Activated B cell treated with CpG ODN at 0.5 μM for 24 hours (primary cell): ENCODE measurements around the gene CD276. TPM values are rescaled to one million over a fixed set of nuclear protein-coding genes. Genes with fewer than 3 reads are reported as not detected.

ENCODE experiments used
- ATAC-seq: fragments of 200-7000 bp; cut with Tn5 transposase; one replicate; pipeline ENCODE4 v1.10.0; 2021; ENCODE audit warnings: low read depth, mild to moderate bottlenecking, moderate library complexity
- CTCF ChIA-PET: fragments of 350-600 bp; sonication (Branson Sonifier 250); formaldehyde crosslinking; loops from one replicate; lab custom pipeline; 2021; ENCODE audit warnings: antibody characterized with exemption; lab: Charles Lee
- POLR2A ChIA-PET: fragments of 350-600 bp; sonication (Branson Sonifier 250); formaldehyde crosslinking; loops from one replicate; lab custom pipeline; 2021; ENCODE audit warnings: antibody characterized with exemption; lab: Charles Lee
- DNase-seq: peaks from one replicate; pipeline ENCODE4 v3.0.0; 2022
- H3K27ac Mint-ChIP-seq: one replicate; pipeline ENCODE4 v1.8.0; 2020; ENCODE audit warnings: mixed read lengths
- H3K27me3 Mint-ChIP-seq: one replicate; pipeline ENCODE4 v1.8.0; 2021; ENCODE audit warnings: mixed read lengths
- H3K36me3 Mint-ChIP-seq: one replicate; pipeline ENCODE4 v1.8.0; 2021; ENCODE audit warnings: low read depth, mixed read lengths
- H3K4me1 Mint-ChIP-seq: one replicate; pipeline ENCODE4 v1.8.0; 2021; ENCODE audit warnings: mixed read lengths
- H3K4me3 Mint-ChIP-seq: one replicate; pipeline ENCODE4 v1.8.0; 2020; ENCODE audit warnings: mild to moderate bottlenecking, mixed read lengths
- H3K9me3 Mint-ChIP-seq: one replicate; pipeline ENCODE4 v1.8.0; 2020; ENCODE audit warnings: mixed read lengths
- intact Hi-C: fragments of 100-400 bp; cut with micrococcal nuclease; formaldehyde crosslinking; loops from one replicate; pipeline ENCODE4 v1.15.1; 2024
- total RNA-seq: library from RNA; stranded (reverse); gene quantifications from 2 replicates; pipeline ENCODE4 v1.2.3, GENCODE V29; 2022
- TF ChIP-seq, protein P1 (sequence below): fragments of 200-600 bp; IDR thresholded peaks from one replicate; pipeline ENCODE4 v1.8.0; 2022; ENCODE audit warnings: antibody characterized with exemption, mild to moderate bottlenecking

The CD276 gene
- total RNA-seq, 1 donor from 2014 or later, result 0.38 TPM

DNA sequence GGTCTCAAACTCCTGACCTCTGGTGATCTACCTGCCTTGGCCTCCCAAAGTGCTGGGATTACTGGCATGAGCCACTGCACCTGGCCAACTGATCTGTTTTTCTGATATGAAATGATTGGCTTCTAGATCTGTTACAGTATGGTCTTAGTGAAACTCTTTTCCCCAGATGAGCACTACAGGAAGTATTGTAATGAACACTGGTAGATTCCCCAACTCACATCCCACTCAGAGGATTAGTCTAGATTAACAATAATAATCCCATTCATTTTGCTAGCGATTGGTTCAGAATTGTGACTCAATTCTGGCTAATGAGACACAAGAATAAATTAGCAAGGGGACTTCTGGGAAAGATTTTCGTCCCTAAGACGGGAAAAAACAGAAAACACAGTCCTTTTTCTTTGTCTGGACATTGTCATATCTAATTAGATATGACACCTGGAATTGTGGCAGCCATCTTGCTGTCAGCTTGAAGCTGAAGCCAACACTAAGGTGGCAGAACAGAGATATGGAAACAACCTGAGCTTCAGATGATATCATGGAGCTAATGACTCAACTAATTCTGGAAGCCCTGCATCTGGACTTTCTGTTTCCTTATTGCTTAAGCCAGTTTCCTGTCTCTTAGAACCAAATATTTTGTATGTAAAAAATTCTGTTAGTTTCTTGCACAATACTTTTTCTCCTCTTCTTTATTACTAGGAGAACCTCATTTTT lies 33.6 kb upstream of the CD276 start:
- H3K27me3 Mint-ChIP-seq, result peaks cover 15% of the 10 kb centered on the region
- CTCF ChIA-PET, result no interaction called here
- H3K27ac Mint-ChIP-seq, result no peak overlapping the region
- H3K36me3 Mint-ChIP-seq, result no peaks in the 10 kb centered on the region
- DNase-seq (no peak), ATAC-seq (no peak)
- TF ChIP-seq, protein P1, sequence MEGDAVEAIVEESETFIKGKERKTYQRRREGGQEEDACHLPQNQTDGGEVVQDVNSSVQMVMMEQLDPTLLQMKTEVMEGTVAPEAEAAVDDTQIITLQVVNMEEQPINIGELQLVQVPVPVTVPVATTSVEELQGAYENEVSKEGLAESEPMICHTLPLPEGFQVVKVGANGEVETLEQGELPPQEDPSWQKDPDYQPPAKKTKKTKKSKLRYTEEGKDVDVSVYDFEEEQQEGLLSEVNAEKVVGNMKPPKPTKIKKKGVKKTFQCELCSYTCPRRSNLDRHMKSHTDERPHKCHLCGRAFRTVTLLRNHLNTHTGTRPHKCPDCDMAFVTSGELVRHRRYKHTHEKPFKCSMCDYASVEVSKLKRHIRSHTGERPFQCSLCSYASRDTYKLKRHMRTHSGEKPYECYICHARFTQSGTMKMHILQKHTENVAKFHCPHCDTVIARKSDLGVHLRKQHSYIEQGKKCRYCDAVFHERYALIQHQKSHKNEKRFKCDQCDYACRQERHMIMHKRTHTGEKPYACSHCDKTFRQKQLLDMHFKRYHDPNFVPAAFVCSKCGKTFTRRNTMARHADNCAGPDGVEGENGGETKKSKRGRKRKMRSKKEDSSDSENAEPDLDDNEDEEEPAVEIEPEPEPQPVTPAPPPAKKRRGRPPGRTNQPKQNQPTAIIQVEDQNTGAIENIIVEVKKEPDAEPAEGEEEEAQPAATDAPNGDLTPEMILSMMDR, result no peak
- H3K9me3 Mint-ChIP-seq, result peaks cover 3% of the 10 kb centered on the region
- intact Hi-C loops, result no loop called here
- no peaks in the 10 kb centered on the region for H3K4me1 Mint-ChIP-seq
- no peak overlapping the region for H3K4me3 Mint-ChIP-seq
- POLR2A ChIA-PET, result no interaction called here

DNA sequence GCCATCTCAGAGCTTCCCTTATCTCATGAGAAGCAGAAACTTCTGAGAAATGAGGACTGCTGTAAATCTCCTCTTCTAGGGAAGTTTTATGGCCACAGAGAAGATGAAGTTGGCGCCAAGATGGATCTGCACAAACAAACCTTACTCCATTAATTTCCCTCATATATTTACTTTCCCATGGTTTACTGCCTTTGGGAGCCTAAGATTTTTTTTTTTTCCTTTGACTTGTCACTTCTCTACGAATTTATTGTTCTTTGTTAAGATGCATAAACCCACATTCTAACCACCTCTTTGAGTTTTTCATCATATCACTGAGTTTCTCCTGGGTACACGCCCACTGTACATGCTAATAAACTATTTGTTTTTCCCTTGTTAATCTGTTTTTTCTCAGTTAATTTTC lies 29.5 kb upstream of the CD276 start:
- Mint-ChIP-seq H3K27ac (no peak overlapping the region), H3K36me3 (no peaks in the 10 kb centered on the region), H3K4me3 (no peak overlapping the region), H3K27me3 (peaks cover 14% of the 10 kb centered on the region), H3K9me3 (peaks cover 3% of the 10 kb centered on the region), H3K4me1 (no peaks in the 10 kb centered on the region)
- no peak for DNase-seq
- intact Hi-C loops, result no loop called here
- TF ChIP-seq, protein P1, result no peak
- ChIA-PET CTCF (no interaction called here), POLR2A (no interaction called here)
- ATAC-seq, result no peak

DNA sequence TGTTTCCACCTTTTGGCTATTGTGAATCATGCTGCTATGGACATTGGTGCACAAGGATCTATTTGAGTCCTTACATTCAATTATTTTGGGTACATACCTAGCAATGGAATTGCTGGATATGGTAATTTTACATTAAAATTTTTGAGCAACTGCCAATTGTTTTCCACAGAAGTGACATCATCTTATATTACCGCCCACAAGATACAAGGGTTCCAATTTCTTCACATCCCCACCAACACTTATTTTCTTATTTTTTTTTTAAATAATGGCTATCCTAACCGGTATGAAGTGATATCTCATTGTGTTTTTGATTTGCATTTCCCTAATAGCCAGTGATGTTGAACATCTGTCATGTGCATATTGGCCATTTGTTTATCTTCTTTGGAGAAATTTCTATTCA lies 28.5 kb upstream of the CD276 start:
- TF ChIP-seq, protein P1, result no peak
- no peaks in the 10 kb centered on the region for H3K36me3 Mint-ChIP-seq
- intact Hi-C loops, result no loop called here
- peaks cover 22% of the 10 kb centered on the region for H3K27me3 Mint-ChIP-seq
- ATAC-seq, result no peak
- H3K4me1 Mint-ChIP-seq, result no peaks in the 10 kb centered on the region
- CTCF ChIA-PET, result no interaction called here
- no peak for DNase-seq
- POLR2A ChIA-PET, result no interaction called here
- peaks cover 3% of the 10 kb centered on the region for H3K9me3 Mint-ChIP-seq
- H3K4me3 Mint-ChIP-seq, result no peak overlapping the region
- no peak overlapping the region for H3K27ac Mint-ChIP-seq

DNA sequence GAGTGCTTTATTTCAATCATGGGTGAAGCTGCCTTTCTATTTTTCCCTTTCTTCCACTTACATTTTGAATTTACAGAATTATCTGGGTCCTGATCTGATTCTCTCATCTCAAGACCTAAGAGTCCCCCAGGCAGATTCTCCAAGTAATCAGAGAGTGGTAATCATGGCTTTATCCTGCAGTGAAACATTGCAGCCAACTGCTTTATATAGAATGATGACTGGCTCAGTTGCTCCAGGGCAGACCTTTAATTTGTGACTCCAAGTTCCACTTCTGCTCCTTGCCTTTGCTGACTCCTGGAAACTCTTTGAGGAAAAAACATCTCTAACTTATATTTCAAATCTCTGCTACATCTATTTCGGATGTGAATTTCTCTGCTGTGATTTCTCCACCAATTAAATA lies 25.5 kb upstream of the CD276 start:
- intact Hi-C loops, result no loop called here
- CTCF ChIA-PET, result no interaction called here
- Mint-ChIP-seq H3K36me3 (no peaks in the 10 kb centered on the region), H3K27ac (no peak overlapping the region), H3K4me3 (no peak overlapping the region), H3K9me3 (peaks cover 6% of the 10 kb centered on the region), H3K27me3 (peaks cover 26% of the 10 kb centered on the region), H3K4me1 (no peaks in the 10 kb centered on the region)
- ATAC-seq, result no peak
- no peak for DNase-seq
- POLR2A ChIA-PET, result no interaction called here
- TF ChIP-seq, protein P1, result no peak

DNA sequence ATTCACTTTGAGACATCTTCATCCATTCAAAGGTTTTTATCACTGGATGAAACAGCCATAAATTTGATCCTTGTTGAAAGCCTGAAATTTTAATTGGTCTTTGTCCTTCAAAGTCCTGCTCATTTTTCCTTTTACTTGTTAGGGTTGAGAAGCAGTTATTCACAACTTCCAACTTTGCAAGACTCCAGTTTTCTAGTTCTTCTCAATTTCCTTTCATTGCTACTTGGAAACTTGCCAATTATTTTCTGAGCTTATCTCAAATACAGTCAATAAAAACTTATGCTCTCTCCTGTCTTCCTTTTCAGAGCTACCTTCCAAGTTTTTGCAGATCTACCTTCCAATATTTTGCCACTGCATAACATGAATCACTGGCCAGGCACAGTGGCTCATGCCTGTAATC lies 23.7 kb upstream of the CD276 start:
- DNase-seq (no peak), ATAC-seq (no peak)
- Mint-ChIP-seq H3K27me3 (peaks cover 23% of the 10 kb centered on the region), H3K36me3 (no peaks in the 10 kb centered on the region), H3K4me1 (no peaks in the 10 kb centered on the region), H3K27ac (no peak overlapping the region), H3K9me3 (peaks cover 7% of the 10 kb centered on the region), H3K4me3 (no peak overlapping the region)
- intact Hi-C loops, result no loop called here
- CTCF ChIA-PET, result no interaction called here
- POLR2A ChIA-PET, result no interaction called here
- TF ChIP-seq, protein P1, result no peak
